HG02973 (cell line): ENCODE measurements around the gene C8G.

ENCODE experiments used
- ATAC-seq: cut with Tn5 transposase; IDR thresholded peaks from one replicate; pipeline ENCODE4 v1.9.1; 2021; ENCODE audit warnings: moderate library complexity; ENCODE audit not compliant: unreplicated experiment

C8G gene

DNA sequence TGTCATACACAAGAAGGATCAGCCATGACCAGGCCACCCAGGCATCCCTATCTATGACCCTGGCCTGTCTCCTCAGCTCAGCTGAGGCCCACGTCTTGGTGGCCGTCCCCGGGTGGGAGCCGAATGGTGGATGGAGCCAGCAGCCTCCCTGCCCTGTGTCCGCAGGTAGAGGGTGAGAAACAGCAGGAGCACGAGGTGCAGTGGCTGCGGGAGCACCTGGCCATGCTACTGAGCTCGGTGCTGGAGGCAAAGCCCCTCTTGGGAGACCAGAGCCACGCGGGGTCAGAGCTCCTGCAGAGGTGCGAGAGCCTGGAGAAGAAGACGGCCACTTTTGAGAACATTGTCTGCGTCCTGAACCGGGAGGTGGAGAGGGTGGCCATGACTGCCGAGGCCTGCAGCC lies 25.0 kb upstream of the C8G start:
- no peak for ATAC-seq

DNA sequence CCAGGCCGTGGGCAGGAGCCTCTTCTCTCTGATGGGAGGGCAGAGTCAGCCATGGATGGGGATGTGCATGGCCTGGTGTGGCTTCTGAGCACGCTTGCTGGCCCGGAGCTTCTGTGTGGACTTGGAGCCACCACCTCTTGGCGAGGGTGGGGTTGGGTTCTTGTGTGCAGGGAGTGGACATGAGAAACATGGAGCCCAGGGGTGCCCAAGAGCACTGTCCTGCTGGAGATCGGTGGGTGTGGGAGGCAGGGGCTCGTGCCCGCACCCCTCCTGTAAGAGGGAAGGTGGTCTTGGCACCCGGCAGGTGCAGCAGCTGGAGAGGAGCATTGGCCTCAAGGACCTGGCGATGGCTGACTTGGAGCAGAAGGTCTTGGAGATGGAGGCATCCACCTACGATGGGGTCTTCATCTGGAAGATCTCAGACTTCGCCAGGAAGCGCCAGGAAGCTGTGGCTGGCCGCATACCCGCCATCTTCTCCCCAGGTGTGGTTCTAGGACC lies 24.3 kb upstream of the C8G start:
- ATAC-seq = no peak

DNA sequence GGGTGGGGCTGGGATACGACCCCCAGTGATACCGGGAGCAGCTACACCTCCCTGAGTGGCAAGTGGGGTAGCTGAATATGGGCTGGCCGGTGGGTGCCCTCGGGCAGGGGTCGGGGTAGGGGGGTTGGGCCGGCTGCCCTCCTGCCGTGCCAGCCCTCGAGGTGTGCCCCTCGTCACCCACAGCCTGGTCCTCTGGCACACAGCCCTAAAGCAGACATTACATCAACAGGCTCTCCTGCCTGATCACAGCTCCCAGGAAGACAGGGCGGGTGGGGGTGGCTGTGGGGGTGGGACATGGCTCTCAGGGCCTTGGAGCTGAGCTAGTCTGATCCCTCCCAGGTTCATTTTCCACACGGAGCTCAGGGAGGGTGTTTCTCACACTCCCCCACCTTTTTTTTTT lies 23.7 kb upstream of the C8G start:
- ATAC-seq = no peak

DNA sequence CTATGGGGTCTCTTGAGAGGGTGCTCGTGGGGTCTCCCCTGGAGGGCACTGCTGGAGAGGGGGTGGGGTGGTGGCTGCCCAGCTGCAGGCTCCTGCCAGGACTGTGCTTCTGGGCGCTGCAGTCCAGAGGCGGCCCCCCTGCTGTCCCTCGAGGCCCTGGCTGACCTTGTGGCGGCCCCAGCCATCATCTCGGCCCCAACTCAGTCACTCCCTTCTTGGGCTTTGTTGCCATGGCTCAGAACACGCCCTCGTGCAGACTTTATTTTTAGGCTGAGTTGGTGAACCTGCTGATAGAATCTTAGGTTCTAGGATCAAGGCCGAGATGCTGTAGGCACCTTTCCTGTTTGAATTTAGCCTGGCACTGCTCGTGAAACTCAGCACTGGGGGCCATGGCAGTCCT lies 23.3 kb upstream of the C8G start:
- ATAC-seq = no peak

DNA sequence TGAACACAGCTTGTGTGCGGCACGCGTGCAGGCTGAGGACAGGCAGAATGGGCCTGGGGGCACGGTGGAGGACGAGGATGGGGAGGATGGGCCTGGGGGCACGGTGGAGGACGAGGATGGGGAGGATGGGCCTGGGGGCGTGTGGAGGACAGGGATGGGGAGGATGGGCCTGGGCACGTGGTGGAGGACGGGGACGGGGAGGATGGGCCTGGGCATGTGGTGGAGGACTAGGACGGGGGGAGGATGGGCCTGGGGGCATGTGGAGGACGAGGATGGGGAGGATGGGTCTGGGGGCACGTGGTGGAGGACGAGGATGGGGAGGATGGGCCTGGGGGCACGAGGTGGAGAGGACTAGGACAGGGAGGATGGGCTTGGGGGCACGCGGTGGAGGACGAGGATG lies 22.5 kb upstream of the C8G start:
- ATAC-seq = no peak

DNA sequence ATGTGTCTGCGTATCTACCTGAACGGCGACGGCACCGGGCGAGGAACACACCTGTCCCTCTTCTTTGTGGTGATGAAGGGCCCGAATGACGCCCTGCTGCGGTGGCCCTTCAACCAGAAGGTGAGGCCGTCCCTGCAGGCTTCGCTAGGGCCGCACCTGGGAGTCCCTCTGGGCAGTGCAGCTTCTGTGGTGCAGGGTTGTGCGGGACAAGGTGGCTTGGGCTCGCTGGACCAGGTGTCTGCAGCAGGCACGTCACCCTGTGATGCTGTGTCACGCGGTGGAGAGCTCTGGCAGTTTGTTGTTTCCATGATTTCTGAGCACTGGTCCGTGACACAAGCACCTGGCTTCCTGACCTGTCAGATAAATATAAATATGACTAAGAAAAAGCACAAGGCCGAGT lies 21.2 kb upstream of the C8G start:
- no peak for ATAC-seq

DNA sequence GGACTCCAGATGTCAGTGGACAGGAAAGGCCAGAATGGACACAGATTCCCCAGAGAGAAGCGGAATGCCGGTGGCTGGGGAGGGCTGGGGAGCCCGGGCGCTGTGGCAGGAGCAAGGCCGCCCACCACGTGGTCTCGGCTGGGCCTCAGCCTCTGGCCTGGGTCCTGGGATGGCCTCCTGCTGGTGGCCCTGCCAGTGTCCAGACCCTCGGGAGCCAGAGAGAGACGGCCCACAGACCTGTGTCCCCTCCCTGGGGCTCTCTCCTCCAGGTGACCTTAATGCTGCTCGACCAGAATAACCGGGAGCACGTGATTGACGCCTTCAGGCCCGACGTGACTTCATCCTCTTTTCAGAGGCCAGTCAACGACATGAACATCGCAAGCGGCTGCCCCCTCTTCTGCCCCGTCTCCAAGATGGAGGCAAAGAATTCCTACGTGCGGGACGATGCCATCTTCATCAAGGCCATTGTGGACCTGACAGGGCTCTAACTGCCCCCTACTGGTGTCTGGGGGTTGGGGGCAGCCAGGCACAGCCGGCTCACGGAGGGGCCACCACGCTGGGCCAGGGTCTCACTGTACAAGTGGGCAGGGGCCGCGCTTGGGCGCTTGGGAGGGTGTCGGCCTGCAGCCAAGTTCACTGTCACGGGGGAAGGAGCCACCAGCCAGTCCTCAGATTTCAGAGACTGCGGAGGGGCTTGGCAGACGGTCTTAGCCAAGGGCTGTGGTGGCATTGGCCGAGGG lies 19.5 kb upstream of the C8G start:
- no peak for ATAC-seq

DNA sequence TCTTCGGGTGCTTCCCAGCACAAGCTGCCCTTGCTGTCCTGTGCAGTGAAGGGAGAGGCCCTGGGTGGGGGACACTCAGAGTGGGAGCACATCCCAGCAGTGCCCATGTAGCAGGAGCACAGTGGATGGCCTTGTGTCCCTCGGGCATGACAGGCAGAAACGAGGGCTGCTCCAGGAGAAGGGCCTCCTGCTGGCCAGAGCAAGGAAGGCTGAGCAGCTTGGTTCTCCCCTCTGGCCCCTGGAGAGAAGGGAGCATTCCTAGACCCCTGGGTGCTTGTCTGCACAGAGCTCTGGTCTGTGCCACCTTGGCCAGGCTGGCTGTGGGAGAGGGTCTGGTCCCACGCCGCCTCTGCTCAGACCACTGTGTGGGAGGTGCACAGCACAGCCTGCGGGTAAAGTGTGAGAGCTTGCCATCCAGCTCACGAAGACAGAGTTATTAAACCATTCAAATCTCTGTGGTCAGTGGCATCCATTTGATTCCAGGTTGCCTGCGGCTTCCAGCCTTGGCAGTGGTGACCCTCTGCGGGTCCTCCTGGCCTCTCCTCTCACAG lies 18.8 kb upstream of the C8G start:
- ATAC-seq = no peak

DNA sequence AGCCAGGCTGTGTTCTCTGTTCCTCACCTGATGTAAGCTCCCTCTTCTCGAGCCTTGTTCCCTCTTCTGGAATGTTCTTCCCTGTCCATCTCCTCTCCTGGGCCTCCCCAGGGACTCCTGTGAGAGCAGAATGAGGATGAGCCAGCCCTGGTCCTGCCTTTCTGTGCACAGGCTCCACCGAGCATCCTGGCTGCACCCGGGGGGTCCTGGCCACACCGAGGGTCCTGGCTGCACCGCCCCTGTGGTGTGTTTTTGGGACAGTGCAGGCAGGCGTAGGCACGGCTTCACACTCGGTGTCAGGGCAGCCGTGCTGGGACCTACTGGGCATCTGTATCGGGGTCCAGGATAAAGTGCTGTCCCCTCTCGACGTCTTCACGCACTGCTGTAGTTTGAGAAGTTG lies 18.3 kb upstream of the C8G start:
- no peak for ATAC-seq

DNA sequence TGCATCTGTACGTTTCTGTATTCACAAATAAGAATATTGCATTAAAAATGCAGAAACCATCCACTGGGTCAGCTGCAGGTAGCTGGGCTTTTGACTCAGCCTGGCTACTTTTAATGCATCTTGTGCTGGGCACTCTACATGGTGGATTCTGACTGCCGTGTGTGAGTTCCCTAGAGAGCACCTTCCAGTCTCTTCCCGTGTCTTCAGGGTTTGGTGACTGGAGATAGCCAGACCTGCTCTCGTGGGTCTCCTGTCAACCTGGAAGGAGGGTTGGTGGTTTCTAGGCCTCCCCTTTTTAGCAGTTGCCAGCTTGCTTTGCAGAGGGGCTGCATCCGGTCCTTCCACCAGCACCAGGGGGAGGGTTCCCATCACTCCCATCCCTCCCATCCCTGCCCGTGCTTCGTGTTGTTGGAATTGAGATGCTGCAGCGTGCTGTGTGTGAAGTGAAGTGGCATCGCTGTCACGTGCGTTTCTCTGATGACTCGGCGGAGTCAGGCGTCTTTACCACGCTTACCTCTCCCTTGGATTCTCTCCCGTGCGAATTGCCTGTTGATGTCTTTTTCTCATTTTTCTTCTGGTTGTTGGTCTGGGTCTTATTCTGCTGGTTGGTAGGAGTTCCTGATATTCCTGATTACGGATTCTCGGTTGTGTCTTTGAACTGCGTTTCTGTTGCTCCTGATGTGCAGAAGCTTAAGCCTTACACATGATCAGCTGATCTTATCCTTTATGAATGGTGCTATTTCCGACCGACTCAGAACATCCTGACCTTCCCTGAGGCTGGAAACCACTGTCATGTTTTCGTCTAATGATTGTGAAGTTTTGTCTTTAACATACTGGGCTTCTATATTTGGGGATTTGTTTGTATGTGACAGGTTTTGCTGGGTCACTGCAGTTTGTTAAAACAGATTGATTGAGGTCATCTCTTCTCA lies 17.4 kb upstream of the C8G start:
- no peak for ATAC-seq

DNA sequence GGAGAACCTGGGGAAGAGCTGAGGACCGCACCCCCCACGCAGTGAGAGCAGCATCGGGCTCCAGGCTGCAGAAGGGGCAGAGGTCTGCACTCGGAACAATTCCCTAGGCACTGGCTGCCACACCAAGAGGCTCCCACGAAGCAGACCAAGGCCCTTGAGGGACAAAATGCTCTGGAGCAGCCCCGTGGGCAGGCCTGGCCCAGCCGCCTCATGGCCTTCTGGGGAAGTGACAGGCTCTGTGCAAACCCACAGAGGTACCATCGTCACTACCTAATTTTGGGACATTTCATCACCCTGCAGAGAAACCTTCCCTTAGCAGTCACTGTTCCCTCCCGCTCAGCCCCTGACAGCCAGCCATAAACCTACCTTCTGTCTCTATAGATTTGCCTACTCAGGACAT lies 16.5 kb upstream of the C8G start:
- no peak for ATAC-seq

DNA sequence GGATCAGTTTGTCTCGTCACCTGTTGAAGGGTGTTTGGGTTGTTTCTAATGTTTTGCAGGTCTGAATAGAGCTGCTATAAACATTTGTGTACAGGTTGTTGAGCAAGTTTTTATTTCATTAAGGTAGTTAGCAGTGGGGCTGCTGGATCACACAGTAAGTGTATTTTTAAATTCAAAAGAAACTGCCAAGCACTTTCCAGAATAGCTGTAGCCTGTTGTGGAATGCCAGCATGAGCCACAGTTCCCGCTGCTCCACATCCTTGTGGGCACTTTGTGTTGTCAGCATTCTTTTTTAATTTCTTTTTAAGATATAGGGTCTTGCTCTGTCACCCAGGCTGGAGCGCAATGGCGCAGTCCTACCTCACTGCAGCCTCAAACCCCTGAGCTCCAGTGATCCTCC lies 15.0 kb upstream of the C8G start:
- ATAC-seq = no peak

DNA sequence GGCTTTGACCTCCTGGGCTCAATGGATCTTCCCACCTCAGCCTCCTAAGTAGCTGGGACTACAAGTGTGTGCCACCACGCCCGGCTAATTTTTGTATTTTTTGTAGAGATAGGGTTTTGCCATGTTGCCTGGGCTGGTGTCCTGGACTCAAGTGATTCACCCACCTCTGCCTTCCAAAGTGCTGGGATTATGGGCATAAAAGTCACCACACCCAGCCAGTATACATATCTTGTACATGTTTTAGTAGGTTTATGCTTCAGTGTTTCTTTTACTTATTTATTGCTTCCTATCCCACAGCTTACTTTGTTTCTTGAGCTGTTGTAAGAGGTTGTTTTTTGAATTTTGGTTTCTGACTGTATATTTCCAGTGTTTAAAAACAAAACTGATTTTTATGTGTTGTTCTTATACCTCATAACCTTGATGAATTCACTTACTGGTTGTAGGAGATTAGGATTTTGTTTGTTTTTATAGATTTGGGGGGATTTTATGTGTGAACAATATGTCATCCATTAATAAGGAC lies 13.4 kb upstream of the C8G start:
- no peak for ATAC-seq

DNA sequence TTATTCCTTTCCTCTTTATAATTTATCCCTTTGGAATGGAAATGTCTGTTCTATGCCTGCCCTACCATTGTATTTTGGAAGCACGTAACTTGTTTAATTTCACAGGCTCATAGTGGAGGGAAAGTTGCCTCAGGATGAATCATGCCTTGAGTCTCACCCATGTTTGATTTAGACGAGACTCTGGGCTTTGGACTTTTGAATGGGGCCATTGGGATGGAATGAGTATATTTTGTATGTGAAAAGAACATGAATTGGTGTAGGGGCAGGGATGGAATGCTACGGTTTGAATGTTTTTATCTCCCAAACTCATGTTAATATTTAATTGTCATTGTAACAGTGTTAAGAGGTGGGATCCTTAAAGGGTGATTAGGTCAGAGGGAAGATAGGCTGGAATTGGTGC lies 10.8 kb upstream of the C8G start:
- ATAC-seq = no peak

DNA sequence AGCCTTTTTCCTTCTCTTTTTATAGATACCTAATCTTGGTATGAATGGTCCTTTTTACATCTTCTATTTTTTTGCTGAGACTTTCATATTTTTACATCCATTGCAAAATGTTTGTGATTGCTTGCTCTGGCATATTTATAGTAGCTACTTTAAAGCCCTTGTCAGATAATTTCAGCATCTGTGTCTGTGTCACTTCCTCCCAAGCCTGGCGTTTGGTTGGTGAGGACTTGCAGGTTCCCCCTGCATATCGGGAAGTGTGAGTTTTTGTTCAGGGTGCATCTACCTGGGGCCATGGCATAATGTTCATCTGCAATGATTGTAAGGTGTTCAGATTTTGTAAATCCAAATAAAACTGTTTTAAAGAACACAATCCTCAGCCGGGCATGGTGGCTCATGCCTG lies 9.4 kb upstream of the C8G start:
- no peak for ATAC-seq

DNA sequence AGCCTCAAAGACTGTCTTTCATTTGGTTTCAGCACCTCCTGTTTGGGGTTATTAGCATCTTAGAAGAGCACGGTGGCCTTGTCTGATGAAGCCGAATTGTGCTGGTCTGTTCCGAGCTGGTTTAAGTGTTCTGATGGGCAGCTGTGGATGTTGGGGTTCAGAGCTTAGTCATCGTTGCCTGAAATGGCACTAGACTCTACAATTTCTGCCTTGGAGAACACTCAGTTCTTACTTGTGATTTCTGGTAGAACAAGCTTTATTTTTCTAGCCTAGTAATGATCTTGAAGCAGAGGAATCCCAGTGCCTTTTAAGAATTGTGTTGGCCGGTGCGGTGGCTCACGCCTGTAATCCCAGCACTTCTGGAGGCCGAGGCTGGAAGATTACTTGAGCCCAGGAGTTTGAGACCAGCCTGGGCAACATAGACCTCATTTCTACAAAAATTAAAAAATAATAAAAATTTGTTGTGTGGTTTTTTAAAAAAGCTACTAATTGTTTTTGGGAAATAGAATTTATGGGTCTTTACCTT lies 8.3 kb upstream of the C8G start:
- no peak for ATAC-seq

DNA sequence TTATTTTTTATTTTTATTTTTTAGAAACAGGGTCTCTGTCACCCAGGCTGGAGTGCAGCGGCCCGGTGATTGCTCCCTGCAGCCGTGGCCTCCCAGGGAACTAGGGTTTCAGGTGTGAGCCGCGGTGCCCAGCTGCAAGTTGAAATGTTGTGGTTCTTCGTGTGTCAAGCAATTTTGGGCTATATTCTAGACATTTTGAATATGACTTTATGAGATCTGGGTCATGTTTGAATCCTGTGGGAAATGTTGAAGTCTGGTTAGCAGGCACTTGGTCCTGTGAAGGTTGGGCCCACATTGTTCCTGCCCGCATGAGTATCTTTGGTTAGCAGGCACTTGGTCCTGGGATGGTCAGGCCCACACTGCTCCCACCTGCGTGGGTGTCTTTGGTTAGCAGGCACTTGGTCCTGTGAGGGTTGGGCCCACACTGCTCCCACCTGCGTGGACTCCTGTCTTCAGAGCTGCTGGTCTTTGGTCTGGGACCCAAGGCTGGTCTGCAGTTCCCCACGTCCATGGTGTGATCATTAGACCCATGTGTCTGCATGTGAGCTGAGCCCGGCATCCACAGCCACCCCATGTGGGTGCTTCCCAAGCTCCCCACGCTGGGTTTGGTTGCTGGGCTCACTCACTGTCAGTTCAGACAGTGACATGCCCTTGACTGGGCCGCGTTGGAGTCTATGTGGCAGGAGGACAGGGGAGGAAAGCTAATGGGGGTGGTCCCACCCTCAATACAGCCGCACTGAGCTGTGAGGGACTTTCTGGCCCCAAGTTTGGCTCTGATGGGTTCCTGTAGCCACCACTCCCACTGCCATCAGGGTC lies 7.6 kb upstream of the C8G start:
- no peak for ATAC-seq

DNA sequence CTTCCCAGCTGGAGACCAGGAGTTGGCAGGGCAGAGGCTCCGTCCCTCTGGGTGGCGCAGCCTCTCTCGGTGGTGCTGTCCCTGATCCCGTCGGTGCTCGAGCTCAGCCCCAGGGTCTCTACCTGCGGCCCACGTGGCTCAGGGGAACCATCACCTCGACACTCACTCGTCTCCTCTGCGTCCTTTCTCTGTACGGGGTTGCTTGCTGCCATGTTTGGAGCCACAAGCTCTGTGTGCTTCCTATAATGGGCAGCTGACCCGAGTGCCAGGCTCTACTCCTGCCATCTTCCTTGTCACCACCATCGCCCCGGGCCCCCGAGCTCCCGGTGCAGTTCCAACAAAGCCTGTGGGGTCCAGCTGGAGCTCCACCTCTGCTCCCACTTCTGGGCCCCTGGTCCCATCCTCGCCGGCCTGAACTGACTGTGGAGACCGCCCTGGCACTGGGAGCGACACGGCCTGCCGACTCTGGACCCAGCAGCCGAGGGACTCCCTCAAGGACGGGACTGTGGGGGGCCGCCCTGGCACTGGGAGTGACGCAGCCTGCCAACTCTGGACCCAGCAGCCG lies 5.5 kb upstream of the C8G start:
- ATAC-seq = no peak

DNA sequence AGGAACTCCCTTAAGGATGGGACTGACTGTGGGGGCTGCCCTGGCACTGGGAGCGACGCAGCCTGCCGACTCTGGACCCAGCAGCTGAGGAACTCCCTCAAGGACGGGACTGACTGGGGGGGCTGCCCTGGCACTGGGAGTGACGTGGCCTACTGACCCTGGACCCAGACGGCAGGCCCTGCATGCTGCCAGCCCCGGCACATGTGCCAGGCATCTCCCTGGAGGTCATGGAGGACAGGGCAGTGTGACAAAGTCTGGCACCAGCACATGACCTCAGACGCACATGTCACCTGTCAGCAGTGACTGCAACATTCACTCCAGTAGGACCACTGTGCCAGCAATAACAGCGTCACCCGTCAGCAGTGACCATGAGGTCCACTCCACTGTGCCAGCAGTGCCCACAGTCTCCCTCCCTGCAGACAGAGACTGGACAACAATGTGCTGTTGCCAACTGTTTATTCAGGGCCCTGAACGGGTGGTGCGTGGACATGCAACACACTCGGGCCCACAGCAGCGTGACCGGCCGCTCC lies 5.0 kb upstream of the C8G start:
- no peak for ATAC-seq
